Measurements from ENCODE around the gene BCL11B. TPM values are rescaled to one million over a fixed set of nuclear protein-coding genes. Genes with fewer than 3 reads are reported as not detected.

Gene BCL11B
- total RNA-seq, 4 donors from 2014 or later: 0.68 to 1.5 (median 0.85) TPM

DNA sequence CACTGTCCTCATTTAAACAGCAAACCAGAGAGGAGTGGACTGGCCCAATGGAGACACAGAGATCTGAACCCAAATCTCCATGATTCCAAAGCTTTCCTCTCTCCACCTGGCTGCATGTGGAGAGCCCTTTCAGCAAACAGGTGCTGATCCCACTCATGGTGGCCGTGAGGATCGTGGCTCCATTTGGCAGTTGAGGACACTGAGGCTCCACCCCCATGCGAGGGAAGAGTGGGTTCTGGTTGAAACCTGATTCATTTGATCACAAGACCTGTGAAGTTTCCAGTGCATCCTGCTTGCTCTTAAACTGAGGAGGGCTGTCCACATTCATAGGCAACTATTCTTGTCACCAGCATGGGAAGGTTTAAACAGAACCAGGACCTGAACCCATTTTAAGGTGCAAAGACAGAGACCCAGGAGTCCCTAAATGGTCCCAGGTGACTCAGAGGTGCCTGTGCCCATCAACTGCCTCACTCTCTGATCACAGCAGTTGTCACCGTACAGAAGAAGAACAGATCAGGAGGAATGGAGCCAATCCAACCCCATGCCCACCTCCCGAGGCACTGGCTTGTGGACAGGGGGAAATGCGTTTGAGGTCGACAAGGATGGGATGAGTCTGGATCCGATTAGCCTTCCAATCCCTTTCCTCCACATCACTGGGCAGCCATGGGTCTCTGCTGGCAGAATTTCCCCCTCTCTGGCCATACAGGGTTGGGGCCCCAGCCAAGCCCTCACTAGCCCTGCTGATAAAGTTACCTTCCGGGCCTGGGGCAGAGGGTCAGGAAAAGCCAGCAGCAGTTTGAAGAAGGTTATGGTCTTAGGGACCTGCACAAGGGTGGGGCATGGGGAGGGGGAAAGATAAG lies 45.5 kb upstream of the BCL11B start:
- TF ChIP-seq, protein P1, sequence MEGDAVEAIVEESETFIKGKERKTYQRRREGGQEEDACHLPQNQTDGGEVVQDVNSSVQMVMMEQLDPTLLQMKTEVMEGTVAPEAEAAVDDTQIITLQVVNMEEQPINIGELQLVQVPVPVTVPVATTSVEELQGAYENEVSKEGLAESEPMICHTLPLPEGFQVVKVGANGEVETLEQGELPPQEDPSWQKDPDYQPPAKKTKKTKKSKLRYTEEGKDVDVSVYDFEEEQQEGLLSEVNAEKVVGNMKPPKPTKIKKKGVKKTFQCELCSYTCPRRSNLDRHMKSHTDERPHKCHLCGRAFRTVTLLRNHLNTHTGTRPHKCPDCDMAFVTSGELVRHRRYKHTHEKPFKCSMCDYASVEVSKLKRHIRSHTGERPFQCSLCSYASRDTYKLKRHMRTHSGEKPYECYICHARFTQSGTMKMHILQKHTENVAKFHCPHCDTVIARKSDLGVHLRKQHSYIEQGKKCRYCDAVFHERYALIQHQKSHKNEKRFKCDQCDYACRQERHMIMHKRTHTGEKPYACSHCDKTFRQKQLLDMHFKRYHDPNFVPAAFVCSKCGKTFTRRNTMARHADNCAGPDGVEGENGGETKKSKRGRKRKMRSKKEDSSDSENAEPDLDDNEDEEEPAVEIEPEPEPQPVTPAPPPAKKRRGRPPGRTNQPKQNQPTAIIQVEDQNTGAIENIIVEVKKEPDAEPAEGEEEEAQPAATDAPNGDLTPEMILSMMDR (IDR thresholded peaks at IDR 0.05; ENCODE audit: low read depth): no peak

DNA sequence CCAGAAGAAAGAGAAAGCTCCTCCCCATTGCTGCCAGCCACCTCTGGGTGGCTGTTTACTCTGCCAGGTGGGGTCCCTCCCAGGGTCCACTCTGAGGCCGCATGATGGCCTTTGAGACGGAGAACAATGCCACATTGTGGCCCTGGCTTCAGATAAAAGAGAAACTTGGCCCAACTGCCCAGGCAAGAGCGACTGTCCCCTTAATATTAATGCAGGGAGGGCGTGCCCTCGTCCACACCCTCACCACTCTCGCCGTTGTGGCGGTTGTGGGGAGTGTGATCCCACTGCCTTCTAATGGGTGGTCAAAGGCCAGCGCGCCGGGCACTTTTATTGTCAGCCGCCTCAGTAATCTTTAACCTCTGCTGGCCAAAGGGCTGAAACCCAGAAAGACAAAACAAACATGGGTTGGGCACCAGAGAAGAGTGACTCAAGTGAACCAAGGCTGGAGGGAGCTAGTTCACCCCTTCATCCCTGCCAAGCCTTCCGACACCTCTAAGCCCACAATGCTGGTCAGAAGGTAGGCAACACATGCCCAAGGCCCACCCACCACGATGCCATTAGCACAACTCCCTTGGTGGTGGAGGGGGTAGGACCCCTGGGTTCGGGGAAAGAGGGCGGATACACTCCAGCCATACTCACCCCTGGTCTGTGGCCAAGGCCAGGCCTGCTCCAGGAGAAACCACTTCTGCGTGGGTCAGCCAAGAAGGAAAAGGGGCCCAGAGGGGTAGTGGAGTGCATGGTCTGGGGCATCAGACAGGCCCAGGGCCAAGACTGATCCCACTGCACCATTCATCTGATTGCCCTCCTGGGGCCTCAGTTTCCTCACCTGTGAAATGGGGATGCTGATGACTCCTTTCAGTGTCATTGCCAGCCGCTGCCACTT lies 44.5 kb upstream of the BCL11B start:
- TF ChIP-seq, protein P1 (IDR thresholded peaks at IDR 0.05; ENCODE audit: low read depth): no peak

DNA sequence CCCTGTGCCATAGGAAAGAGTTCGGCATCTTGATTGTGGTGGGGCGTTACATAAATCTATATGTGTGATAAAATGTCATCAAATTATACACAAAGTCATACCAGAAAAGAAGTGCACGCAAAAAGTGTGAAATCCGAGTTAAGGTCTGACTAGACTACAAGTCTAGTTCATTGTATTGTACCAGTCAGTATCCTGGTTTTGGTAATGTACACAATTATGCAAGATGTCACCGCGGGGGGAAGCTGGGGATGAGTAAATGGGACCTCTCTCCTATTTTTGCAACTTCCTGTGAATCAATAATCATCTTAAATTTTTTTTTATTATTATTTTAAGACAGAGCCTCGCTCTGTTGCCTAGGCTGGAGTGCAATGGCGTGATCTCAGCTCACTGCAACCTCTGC lies 43.2 kb upstream of the BCL11B start:
- TF ChIP-seq, protein P1 (IDR thresholded peaks at IDR 0.05; ENCODE audit: low read depth): no peak

DNA sequence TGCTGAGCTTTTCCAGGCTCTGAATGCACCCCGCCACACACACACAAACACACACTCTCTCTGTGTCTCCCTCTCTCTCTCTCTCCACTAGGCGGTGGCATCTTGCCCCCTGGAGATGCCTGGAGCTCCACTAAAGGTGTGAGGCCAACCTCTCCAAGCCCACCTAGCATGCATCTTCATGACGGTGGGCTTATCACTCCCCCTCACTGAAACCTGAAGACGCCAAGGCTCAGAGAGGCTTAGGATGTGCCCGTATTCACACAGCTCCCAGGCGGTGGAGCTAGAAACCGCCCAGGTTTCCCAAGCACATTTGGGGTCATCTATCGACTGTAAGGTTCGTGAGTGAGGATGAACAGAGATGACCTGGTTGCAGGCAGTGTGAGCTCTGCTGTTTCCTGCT lies 42.6 kb upstream of the BCL11B start:
- TF ChIP-seq, protein P1 (IDR thresholded peaks at IDR 0.05; ENCODE audit: low read depth): no peak

DNA sequence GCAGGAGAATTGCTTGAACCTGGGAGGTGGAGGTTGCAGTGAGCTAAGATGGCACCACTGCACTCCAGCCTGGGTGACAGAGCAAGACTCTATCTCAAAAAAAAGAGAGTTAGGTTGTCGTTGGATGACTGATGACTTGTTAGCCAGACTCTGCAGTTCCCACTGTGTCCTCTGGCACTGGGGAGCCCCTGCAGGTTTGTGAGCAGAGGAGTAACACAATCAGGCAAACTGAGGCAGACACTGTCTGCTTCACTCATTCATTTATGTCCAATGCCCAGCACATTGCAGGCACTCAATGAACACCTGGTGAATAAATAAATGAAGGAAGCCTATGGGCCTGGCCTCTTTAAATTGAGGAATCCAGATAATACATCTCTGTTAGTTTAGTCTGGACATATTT lies 41.2 kb upstream of the BCL11B start:
- TF ChIP-seq, protein P1 (IDR thresholded peaks at IDR 0.05; ENCODE audit: low read depth): no peak

DNA sequence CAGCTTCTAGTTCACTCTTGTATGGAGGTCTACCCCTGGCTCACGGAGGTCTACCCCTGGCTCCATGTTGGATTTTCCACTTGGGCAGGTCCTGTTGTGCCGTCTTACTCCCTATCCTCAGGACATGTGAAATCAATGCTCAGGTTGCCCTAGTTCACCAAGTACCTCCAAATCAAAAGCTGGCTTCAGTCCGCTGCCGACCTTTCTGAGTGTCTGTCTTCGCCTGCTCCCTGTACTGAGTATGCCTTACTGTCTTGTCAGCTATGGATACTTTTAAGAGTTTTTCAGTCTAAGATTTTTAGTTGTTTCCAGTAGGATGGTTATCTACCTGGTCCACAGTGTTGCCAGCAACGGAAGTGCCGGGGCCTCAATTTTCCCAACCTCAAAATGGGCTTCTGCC lies 40.1 kb upstream of the BCL11B start:
- TF ChIP-seq, protein P1 (IDR thresholded peaks at IDR 0.05; ENCODE audit: low read depth): no peak

DNA sequence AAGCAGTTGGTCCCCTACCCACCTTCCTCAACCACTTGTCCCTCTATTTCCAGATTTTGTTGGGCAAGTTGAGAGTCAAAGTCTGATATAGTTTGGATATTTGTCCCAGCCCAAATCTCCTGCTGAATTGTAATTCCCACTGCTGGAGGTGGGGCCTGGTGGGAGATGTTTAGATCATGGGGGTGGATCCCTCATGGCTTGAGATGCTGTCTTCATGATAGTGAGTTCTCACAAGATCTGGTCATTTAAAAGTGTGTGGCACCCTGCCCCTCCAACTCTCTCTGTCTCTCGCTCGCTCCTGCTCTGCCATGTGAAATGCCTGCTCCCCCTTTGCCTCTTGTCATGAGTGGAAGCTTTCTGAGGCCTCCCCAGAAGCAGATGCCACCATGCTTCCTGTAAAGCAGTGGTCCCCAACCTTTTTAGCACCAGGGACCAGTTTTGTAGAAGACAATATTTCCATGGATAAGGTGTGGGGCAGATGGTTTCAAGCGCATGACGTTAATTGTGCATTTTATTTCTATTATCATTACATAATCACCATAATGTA lies 37.3 kb upstream of the BCL11B start:
- TF ChIP-seq, protein P1 (IDR thresholded peaks at IDR 0.05; ENCODE audit: low read depth): no peak

All from subcutaneous adipose tissue (tissue), 4 donors.